ENCODE results near the gene PPP1R9B.
A peak's percentile ranks its signal among the peaks of the same experiment; 100 is the strongest.

Gene PPP1R9B

DNA sequence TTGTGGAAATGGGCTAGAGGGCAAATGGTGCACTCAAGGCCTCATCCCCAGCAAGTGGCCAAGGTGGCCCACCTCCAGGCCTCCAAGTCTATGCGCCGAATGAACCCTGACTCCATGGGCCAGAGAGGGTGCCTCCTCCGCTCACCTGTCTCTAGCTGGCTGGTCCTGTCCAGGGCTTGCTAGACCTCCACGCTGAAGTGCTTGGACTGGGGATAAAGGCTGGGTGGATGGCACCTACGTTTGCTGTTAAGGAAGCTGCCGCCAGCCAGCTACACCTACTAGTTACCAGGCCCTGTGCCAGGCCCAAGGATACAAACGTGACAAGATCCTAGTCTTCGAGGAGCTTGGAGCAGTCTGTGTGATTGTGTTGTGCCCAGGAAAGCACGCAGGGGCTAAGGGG lies 14.6 kb upstream of the PPP1R9B start:
- Histone ChIP-seq H3K4me1 (ENCODE audit: control insufficient read depth, insufficient read depth, low read length) (peaks cover 63% of the 10 kb centered on the region), H3K4me3 (ENCODE audit: low read length in 2 of 2) (peak overlapping the region in 1 of 2 donors; percentile 76), H3K9ac (ENCODE audit: low read length in 2 of 2) (peak overlapping the region in 1 of 2 donors; percentile 84), H3K27me3 (ENCODE audit: control insufficient read depth in 1 of 2, insufficient read depth in 2 of 2, low read length in 2 of 2) (no peaks in the 10 kb centered on the region), H3K9me3 (ENCODE audit: control insufficient read depth in 2 of 2, low read length in 2 of 2) (no peaks in the 10 kb centered on the region), H3K36me3 (ENCODE audit: control insufficient read depth in 2 of 2, insufficient read depth in 2 of 2, low read length in 2 of 2) (peaks cover 0 to 4% of the 10 kb centered on the region in 2 donors), H3K27ac (ENCODE audit: low read length) (peak overlapping the region; percentile 90)

DNA sequence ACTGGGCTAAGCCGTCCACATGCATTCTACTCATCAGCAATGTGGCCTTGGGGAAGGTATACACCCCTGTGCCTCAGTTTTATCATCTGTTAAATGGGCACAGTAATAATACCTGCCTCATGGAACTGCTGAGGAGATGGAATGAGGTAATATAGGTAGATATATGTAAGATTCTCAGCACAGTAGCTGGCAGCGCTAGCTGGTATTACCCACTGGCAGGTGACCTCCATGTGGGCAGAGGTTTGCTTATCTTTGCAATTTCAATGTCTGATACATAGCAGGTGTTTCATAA lies 14.2 kb upstream of the PPP1R9B start:
- Histone ChIP-seq H3K9ac (ENCODE audit: low read length in 2 of 2) (no peak overlapping the region), H3K27ac (ENCODE audit: low read length) (no peak overlapping the region), H3K9me3 (ENCODE audit: control insufficient read depth in 2 of 2, low read length in 2 of 2) (no peaks in the 10 kb centered on the region), H3K4me3 (ENCODE audit: low read length in 2 of 2) (no peak overlapping the region), H3K4me1 (ENCODE audit: control insufficient read depth, insufficient read depth, low read length) (peaks cover 63% of the 10 kb centered on the region), H3K36me3 (ENCODE audit: control insufficient read depth in 2 of 2, insufficient read depth in 2 of 2, low read length in 2 of 2) (peaks cover 0 to under 1% of the 10 kb centered on the region in 2 donors), H3K27me3 (ENCODE audit: control insufficient read depth in 1 of 2, insufficient read depth in 2 of 2, low read length in 2 of 2) (no peaks in the 10 kb centered on the region)

DNA sequence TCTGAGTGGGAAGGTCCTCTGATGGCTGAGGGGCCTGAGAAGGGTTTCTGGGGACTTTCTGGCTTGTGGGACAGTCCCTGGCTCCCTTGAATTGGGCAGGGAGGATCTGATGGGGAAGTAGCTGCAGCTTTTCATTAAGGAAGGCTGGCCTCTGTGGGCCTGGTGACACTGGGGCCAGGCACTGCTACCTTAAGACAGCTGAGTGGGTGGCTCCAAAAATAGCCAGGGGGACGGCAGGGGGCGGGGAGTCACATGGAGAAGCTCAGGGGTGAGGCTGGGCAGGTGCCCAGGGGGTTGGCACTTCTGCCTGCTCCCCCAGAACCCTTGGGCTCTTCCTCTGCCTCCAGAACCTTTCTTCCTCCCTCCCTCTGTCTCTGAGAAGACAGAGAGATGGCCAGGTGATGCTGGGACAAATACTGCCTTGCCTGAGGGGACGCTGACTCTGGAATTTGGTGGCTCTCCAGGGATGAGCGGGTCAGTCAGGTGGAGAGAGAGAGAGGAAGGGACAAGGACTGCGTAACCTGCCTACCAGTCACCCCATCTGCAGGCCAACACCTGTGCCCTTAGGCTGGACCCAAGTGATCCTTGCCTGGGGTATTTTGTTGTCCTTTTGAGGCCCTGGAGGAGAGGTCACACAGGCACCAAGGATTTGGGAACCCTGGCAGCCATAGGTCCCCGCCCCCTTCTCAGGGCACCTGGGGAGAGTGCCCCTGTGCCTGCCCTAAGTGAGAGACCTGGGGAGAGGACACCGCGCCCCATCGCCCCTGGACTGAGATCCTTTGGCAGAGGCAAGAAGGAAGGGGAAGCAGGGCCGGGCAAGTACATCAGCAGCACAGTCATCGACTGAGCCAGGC lies 13.6 kb upstream of the PPP1R9B start:
- no peak overlapping the region for H3K9ac ChIP-seq (ENCODE audit: low read length in 2 of 2)
- no peaks in the 10 kb centered on the region for H3K9me3 ChIP-seq (ENCODE audit: control insufficient read depth in 2 of 2, low read length in 2 of 2)
- no peaks in the 10 kb centered on the region for H3K36me3 ChIP-seq (ENCODE audit: control insufficient read depth in 2 of 2, insufficient read depth in 2 of 2, low read length in 2 of 2)
- peaks cover 60% of the 10 kb centered on the region for H3K4me1 ChIP-seq (ENCODE audit: control insufficient read depth, insufficient read depth, low read length)
- H3K27me3 ChIP-seq (ENCODE audit: control insufficient read depth in 1 of 2, insufficient read depth in 2 of 2, low read length in 2 of 2) = no peaks in the 10 kb centered on the region
- no peak overlapping the region for H3K27ac ChIP-seq (ENCODE audit: low read length)
- H3K4me3 ChIP-seq (ENCODE audit: low read length in 2 of 2) = no peak overlapping the region

DNA sequence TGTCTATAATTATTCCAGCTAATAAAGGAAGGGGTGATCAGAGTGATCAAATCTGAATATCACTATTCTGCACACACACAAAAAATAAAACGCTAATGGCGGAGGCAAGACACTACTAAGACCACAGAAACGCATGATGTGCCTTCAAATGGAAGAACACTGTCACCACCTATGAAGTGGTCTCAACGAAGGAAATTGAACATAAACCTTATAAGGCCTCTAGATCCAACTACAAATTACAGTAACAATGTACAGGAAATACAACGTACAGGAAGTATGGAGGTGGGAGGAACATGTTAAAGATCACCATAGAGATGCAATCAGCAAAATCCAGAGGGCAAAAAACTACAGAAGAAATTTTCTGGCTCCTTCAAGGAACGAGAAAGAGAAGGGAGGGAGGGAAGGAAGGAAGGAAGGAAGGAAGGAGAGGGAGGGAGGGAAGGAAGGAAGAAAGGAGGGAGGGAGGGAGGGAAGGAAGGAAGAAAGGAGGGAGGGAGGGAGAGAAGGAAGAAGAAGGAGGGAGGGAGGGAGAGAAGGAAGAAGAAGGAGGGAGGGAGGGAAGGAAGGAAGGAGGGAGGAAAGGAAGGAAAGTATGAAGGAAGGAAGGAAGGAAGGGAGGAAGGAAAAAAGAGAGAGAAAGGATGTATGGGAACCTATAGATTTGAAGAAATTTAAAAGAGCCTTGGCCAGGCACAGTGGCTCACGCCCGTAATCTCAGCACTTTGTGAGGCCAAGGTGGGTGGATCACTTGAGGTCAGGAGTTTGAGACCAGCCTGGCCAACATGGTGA lies 12.2 kb upstream of the PPP1R9B start:
- no peaks in the 10 kb centered on the region for H3K27me3 ChIP-seq (ENCODE audit: control insufficient read depth in 1 of 2, insufficient read depth in 2 of 2, low read length in 2 of 2)
- no peak overlapping the region for H3K4me3 ChIP-seq (ENCODE audit: low read length in 2 of 2)
- no peak overlapping the region for H3K9ac ChIP-seq (ENCODE audit: low read length in 2 of 2)
- no peak overlapping the region for H3K27ac ChIP-seq (ENCODE audit: low read length)
- H3K4me1 ChIP-seq (ENCODE audit: control insufficient read depth, insufficient read depth, low read length) = peaks cover 46% of the 10 kb centered on the region
- H3K9me3 ChIP-seq (ENCODE audit: control insufficient read depth in 2 of 2, low read length in 2 of 2) = no peaks in the 10 kb centered on the region
- no peaks in the 10 kb centered on the region for H3K36me3 ChIP-seq (ENCODE audit: control insufficient read depth in 2 of 2, insufficient read depth in 2 of 2, low read length in 2 of 2)

DNA sequence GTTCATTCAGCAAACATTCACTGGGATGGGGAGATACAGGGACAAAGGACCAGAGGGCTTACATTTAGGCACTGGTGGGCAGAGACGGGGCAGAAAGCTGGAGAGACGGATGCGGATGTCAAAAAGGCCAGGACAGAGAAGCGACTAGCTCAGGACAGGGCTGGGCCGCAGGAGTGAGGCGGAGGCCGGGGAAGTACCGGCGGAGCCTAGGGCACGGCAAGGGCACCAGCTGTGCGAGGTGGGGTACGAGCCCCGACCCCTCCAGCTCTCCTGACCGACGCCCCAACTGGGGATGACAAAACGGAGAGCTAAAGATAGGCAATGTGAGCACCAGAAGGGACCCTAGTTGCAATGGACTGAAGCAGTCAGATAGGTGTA lies 11.4 kb upstream of the PPP1R9B start:
- Histone ChIP-seq H3K9ac (ENCODE audit: low read length in 2 of 2) (peak overlapping the region; percentile 51 to 57), H3K4me1 (ENCODE audit: control insufficient read depth, insufficient read depth, low read length) (peaks cover 38% of the 10 kb centered on the region), H3K27me3 (ENCODE audit: control insufficient read depth in 1 of 2, insufficient read depth in 2 of 2, low read length in 2 of 2) (no peaks in the 10 kb centered on the region), H3K4me3 (ENCODE audit: low read length in 2 of 2) (peak overlapping the region; percentile 55 to 87), H3K36me3 (ENCODE audit: control insufficient read depth in 2 of 2, insufficient read depth in 2 of 2, low read length in 2 of 2) (no peaks in the 10 kb centered on the region), H3K27ac (ENCODE audit: low read length) (peak overlapping the region; percentile 70), H3K9me3 (ENCODE audit: control insufficient read depth in 2 of 2, low read length in 2 of 2) (no peaks in the 10 kb centered on the region)

DNA sequence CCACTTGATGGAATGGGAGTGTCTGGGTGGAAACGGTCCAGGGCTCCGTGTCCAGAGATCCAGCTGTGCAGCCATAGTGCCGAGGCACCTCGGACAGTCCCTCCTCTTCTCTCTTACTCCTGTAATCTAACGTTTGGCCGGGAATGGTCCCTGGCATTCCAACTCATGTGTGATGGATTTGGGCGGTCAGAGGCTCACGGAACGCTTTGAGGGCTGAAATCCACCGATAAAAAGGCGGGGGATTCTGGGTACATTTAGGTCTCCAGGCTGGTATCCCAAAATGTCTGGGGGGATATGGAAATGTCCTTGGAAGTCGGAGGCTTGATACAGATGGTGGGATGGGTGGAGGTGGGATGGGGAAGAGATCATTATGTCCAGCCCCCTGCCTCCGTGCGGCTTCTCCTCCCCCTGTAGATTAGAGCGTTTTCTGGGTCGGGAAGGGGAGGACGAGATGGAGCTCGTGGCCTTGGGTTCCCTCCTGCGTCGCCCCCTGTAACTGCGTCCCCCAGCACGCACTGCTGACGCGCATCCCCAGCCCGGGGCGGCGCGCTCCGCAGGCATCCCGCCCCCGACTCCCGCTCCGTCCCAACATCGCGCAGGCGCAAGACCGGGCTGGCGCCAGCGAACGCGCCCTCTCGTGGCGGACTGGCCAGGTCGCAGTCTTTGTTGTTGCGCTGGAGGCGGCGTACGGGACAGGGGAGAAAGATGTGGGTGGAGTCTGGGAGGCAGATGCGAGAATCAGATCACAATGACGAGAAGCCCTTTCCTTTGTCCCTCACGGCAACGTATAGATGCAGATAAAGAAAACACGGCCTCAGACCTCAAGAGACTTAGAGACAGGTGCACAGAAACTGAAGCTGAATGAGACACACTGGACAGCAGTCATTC lies 10.8 kb upstream of the PPP1R9B start:
- no peaks in the 10 kb centered on the region for H3K27me3 ChIP-seq (ENCODE audit: control insufficient read depth in 1 of 2, insufficient read depth in 2 of 2, low read length in 2 of 2)
- H3K36me3 ChIP-seq (ENCODE audit: control insufficient read depth in 2 of 2, insufficient read depth in 2 of 2, low read length in 2 of 2) = no peaks in the 10 kb centered on the region
- H3K4me1 ChIP-seq (ENCODE audit: control insufficient read depth, insufficient read depth, low read length) = peaks cover 37% of the 10 kb centered on the region
- no peaks in the 10 kb centered on the region for H3K9me3 ChIP-seq (ENCODE audit: control insufficient read depth in 2 of 2, low read length in 2 of 2)
- H3K9ac ChIP-seq (ENCODE audit: low read length in 2 of 2) = peak overlapping the region; percentile 60 to 78
- peak overlapping the region; percentile 85 to 87 for H3K4me3 ChIP-seq (ENCODE audit: low read length in 2 of 2)
- H3K27ac ChIP-seq (ENCODE audit: low read length) = peak overlapping the region; percentile 70

DNA sequence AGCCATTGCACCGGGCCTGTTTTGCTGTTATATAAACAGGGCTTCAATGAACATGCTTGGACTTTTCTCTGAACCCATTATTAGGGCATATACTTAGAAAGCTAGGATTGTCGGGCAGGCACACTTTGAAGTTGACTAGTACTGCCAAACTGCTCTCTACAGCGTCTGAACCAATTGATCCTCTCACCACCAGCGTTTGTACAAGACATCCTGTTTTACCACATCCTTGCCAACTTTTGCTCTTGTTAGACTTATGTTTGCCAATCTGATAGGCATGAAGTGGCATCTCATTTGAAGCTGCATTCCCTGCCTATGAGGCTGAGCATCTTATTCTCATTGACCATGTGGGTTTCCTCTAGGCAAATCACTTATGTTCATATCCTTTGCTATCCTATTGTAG lies 7.4 kb upstream of the PPP1R9B start:
- peaks cover 40% of the 10 kb centered on the region for H3K4me1 ChIP-seq (ENCODE audit: control insufficient read depth, insufficient read depth, low read length)
- H3K27me3 ChIP-seq (ENCODE audit: control insufficient read depth in 1 of 2, insufficient read depth in 2 of 2, low read length in 2 of 2) = no peaks in the 10 kb centered on the region
- no peak overlapping the region for H3K27ac ChIP-seq (ENCODE audit: low read length)
- no peaks in the 10 kb centered on the region for H3K9me3 ChIP-seq (ENCODE audit: control insufficient read depth in 2 of 2, low read length in 2 of 2)
- no peaks in the 10 kb centered on the region for H3K36me3 ChIP-seq (ENCODE audit: control insufficient read depth in 2 of 2, insufficient read depth in 2 of 2, low read length in 2 of 2)
- H3K4me3 ChIP-seq (ENCODE audit: low read length in 2 of 2) = no peak overlapping the region
- no peak overlapping the region for H3K9ac ChIP-seq (ENCODE audit: low read length in 2 of 2)

DNA sequence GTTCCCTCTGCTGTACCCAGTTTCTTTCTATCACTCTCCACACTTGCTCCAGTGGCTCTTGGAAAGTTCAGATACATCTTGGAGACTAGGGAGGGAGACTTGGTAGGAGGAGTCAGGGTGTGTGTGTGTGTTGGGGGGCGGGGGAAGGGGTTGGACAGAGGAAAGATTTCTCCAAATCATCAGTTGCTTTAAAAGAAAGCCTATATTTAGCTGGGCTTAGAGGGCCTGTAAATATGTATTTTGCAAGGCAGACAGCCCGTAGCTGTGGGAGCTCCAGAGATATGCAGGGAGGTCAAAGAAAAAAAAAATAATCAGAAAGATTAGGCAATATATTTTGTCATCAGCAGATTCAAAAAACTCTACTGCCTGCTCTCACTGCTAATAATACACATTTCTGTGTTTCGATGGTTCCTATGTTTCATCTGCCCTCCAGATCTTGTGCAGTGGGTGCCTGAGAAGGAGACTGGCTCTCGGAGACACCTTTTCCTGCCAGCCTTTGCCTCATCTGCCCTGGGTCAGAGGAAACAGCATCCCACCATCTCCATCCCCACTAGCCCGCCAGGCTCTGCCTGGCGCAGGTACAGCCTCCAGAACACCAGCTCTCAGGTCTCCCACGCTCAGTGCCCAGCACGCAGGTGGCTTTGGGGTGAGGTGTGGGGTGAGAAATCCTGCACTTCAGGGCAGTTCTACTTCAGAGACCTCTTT lies 4.8 kb upstream of the PPP1R9B start:
- peaks cover 43% of the 10 kb centered on the region for H3K4me1 ChIP-seq (ENCODE audit: control insufficient read depth, insufficient read depth, low read length)
- H3K36me3 ChIP-seq (ENCODE audit: control insufficient read depth in 2 of 2, insufficient read depth in 2 of 2, low read length in 2 of 2) = no peaks in the 10 kb centered on the region
- H3K4me3 ChIP-seq (ENCODE audit: low read length in 2 of 2) = peak overlapping the region in 1 of 2 donors; percentile 22
- peak overlapping the region in 1 of 2 donors; percentile 55 for H3K9ac ChIP-seq (ENCODE audit: low read length in 2 of 2)
- H3K9me3 ChIP-seq (ENCODE audit: control insufficient read depth in 2 of 2, low read length in 2 of 2) = no peaks in the 10 kb centered on the region
- no peaks in the 10 kb centered on the region for H3K27me3 ChIP-seq (ENCODE audit: control insufficient read depth in 1 of 2, insufficient read depth in 2 of 2, low read length in 2 of 2)
- H3K27ac ChIP-seq (ENCODE audit: low read length) = peak overlapping the region; percentile 71

DNA sequence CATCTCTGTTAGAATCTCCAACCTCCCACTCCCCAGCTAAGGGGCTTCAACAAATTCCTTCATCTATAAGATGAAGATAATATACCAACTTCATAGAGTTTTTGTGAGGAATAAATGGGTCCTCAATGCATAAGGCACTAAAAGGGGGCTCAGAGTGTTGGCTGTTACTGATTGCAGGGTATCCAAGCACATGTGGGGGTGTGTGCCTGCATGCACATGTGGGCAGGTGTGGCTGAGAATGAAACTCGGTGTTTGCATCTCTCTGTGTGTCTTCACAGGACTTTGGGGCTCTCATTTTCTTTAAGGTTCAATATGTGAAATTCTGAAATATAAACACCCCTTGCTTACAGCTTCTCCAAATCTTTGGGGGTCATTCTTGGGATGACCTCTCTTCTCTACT lies 4.1 kb upstream of the PPP1R9B start:
- peak overlapping the region; percentile 71 for H3K27ac ChIP-seq (ENCODE audit: low read length)
- no peaks in the 10 kb centered on the region for H3K27me3 ChIP-seq (ENCODE audit: control insufficient read depth in 1 of 2, insufficient read depth in 2 of 2, low read length in 2 of 2)
- no peaks in the 10 kb centered on the region for H3K36me3 ChIP-seq (ENCODE audit: control insufficient read depth in 2 of 2, insufficient read depth in 2 of 2, low read length in 2 of 2)
- no peak overlapping the region for H3K9ac ChIP-seq (ENCODE audit: low read length in 2 of 2)
- peak overlapping the region in 1 of 2 donors; percentile 22 for H3K4me3 ChIP-seq (ENCODE audit: low read length in 2 of 2)
- no peaks in the 10 kb centered on the region for H3K9me3 ChIP-seq (ENCODE audit: control insufficient read depth in 2 of 2, low read length in 2 of 2)
- peaks cover 43% of the 10 kb centered on the region for H3K4me1 ChIP-seq (ENCODE audit: control insufficient read depth, insufficient read depth, low read length)

All from stomach smooth muscle (tissue), 2 donors.